Progenitor cell of endocrine pancreas (in vitro differentiated cells): Measurements from ENCODE around the gene DEDD2. TPM values are rescaled to one million over a fixed set of nuclear protein-coding genes. Genes with fewer than 3 reads are reported as not detected.

Experiments
- DNase-seq: peaks from one replicate; pipeline ENCODE4 v3.0.0; 2021; ENCODE audit warnings: low spot score; ENCODE audit not compliant: unreplicated experiment
- H3K27ac Mint-ChIP-seq: 2 replicates; pipeline ENCODE4 v1.8.0; 2021; ENCODE audit warnings: mild to moderate bottlenecking, moderate library complexity, mixed read lengths
- H3K27me3 Mint-ChIP-seq: 2 replicates; pipeline ENCODE4 v1.8.0; 2021; ENCODE audit warnings: mixed read lengths
- H3K36me3 Mint-ChIP-seq: 2 replicates; pipeline ENCODE4 v1.8.0; 2022; ENCODE audit warnings: mixed read lengths; ENCODE audit not compliant: insufficient read depth
- H3K4me1 Mint-ChIP-seq: 2 replicates; pipeline ENCODE4 v1.8.0; 2021; ENCODE audit warnings: low read depth, mixed read lengths
- H3K4me3 Mint-ChIP-seq: 2 replicates; pipeline ENCODE4 v1.8.0; 2021; ENCODE audit warnings: low read depth, mild to moderate bottlenecking, moderate library complexity, mixed read lengths
- H3K9me3 Mint-ChIP-seq: 2 replicates; pipeline ENCODE4 v1.8.0; 2021; ENCODE audit warnings: low read depth, mixed read lengths
- total RNA-seq: library from RNA; stranded (reverse); gene quantifications from 2 replicates; pipeline ENCODE4 v1.2.1, GENCODE V29; 2021
- TF ChIP-seq, protein P1 (sequence below): fragments of 200-600 bp; sonication (generic); IDR thresholded peaks from one replicate; pipeline ENCODE4 v1.5.0; 2021; ENCODE audit warnings: antibody characterized with exemption, mild to moderate bottlenecking; ENCODE audit not compliant: unreplicated experiment

The DEDD2 gene
- total RNA-seq, 1 donor from 2014 or later, result 38.3 TPM

GRCh38 chr19:42251572-42252358 is 34.3 kb upstream of the DEDD2 start:
- H3K27me3 Mint-ChIP-seq, result no peaks in the 10 kb centered on the region
- no peaks in the 10 kb centered on the region for H3K9me3 Mint-ChIP-seq
- H3K4me3 Mint-ChIP-seq, result peak overlapping the region; percentile 85
- peak overlapping the region; percentile 86 for H3K27ac Mint-ChIP-seq
- H3K36me3 Mint-ChIP-seq, result peaks cover 3% of the 10 kb centered on the region
- H3K4me1 Mint-ChIP-seq, result peaks cover 19% of the 10 kb centered on the region
- no peak for DNase-seq
- TF ChIP-seq, protein P1, sequence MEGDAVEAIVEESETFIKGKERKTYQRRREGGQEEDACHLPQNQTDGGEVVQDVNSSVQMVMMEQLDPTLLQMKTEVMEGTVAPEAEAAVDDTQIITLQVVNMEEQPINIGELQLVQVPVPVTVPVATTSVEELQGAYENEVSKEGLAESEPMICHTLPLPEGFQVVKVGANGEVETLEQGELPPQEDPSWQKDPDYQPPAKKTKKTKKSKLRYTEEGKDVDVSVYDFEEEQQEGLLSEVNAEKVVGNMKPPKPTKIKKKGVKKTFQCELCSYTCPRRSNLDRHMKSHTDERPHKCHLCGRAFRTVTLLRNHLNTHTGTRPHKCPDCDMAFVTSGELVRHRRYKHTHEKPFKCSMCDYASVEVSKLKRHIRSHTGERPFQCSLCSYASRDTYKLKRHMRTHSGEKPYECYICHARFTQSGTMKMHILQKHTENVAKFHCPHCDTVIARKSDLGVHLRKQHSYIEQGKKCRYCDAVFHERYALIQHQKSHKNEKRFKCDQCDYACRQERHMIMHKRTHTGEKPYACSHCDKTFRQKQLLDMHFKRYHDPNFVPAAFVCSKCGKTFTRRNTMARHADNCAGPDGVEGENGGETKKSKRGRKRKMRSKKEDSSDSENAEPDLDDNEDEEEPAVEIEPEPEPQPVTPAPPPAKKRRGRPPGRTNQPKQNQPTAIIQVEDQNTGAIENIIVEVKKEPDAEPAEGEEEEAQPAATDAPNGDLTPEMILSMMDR, result no peak

DNA sequence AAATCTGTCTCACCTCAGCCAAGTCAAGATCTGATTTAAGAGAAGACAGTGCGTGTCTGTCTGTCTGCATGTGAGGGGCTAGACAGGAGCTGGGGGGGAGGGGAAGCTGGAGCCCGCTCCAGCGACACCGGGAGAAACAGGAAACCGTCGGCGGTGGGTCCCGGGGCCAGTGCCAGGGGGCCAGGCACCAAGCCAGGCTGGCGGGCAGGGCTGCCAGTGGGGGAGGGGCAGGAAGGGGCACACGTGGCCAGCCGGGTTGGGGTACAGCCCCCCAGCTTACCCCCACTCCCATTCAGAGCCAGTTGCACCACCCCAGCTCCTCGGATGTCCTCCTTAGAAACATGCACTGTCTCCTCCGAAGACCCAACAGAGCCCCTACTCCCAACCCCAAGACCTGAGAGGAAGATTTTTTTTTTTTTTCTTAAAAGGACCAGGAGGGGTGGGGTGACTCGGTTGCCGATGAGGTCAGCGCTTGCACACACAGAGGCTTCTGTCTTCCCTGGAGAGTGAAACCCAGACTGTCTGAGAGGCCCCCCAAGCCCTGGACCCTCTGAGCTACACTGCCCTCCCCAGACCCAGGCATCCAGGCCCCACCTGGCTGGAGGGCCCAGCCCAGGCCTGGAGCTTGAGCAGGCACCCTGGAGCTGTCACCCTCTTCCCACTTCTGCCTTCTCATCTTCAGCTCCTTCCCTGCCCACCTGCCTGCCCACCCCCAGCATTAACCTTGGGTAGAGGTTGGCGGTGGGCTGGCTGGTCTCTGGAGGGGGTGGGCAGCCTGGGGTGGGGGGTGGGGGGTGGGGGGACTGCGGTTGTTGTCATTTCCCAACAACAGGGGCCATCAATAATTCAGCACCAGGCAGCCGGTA is 33.4 kb upstream of the DEDD2 start:
- H3K9me3 Mint-ChIP-seq, result no peaks in the 10 kb centered on the region
- peaks cover 18% of the 10 kb centered on the region for H3K4me1 Mint-ChIP-seq
- no peak overlapping the region for H3K4me3 Mint-ChIP-seq
- TF ChIP-seq, protein P1, result no peak
- H3K27ac Mint-ChIP-seq, result no peak overlapping the region
- peaks cover 3% of the 10 kb centered on the region for H3K36me3 Mint-ChIP-seq
- H3K27me3 Mint-ChIP-seq, result no peaks in the 10 kb centered on the region
- no peak for DNase-seq

DNA sequence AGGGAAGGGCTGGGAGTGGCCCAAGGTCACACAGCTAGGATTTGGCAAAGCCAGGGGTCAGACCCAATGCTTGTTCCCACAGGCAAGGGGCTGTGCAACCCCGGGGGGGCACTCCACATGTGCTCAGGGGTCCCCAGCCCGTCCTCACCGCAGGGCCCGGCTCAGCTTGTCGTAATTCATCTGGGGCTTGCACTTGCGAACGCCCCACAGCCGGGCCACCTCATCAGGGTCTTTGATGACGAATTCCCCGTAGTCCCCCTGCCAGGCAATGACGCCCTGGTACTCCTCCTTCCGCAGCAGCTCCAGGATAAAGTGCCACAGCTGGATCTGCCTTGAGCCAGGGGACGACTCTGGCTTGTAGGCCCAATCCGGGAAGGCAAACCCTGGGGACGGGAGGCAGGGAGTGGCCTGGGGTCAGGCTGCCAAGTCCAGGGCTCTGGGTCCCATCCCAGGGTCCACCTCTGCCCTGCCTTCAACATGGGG is 32.7 kb upstream of the DEDD2 start:
- H3K4me1 Mint-ChIP-seq, result peaks cover 17% of the 10 kb centered on the region
- H3K27ac Mint-ChIP-seq, result no peak overlapping the region
- H3K9me3 Mint-ChIP-seq, result no peaks in the 10 kb centered on the region
- TF ChIP-seq, protein P1, result no peak
- H3K27me3 Mint-ChIP-seq, result no peaks in the 10 kb centered on the region
- H3K4me3 Mint-ChIP-seq, result no peak overlapping the region
- peaks cover 3% of the 10 kb centered on the region for H3K36me3 Mint-ChIP-seq
- no peak for DNase-seq

- H3K27me3 Mint-ChIP-seq, result no peaks in the 10 kb centered on the region
- H3K27ac Mint-ChIP-seq, result peak overlapping the region; percentile 80
- peaks cover 21% of the 10 kb centered on the region for H3K4me1 Mint-ChIP-seq
- DNase-seq, result no peak
- H3K4me3 Mint-ChIP-seq, result no peak overlapping the region
- H3K9me3 Mint-ChIP-seq, result no peaks in the 10 kb centered on the region
- H3K36me3 Mint-ChIP-seq, result peaks cover 3% of the 10 kb centered on the region
- TF ChIP-seq, protein P1, result no peak
Measured at GRCh38 chr19:42249769-42250168, 32.3 kb upstream of the DEDD2 start.

GRCh38 chr19:42249149-42249750 is 31.8 kb upstream of the DEDD2 start:
- Mint-ChIP-seq H3K9me3 (no peaks in the 10 kb centered on the region), H3K4me3 (no peak overlapping the region), H3K4me1 (peaks cover 25% of the 10 kb centered on the region), H3K27me3 (no peaks in the 10 kb centered on the region), H3K27ac (no peak overlapping the region), H3K36me3 (peaks cover 3% of the 10 kb centered on the region)
- no peak for DNase-seq
- TF ChIP-seq, protein P1, result no peak
